ENCODE results near the gene PRUNE1.

- TF ChIP-seq POLR2A (IDR thresholded peaks at IDR 0.05): peak in 1 of 3 donors; percentile 21
- TF ChIP-seq CTCF (IDR thresholded peaks at IDR 0.05): no peak
These were observed 34.2 kb upstream of the PRUNE1 start for GRCh38 chr1:150973836-150974579.

Data from body of pancreas (tissue), 4 donors.